Large intestine (tissue), 3 donors: ENCODE measurements around the gene ASS1. TPM values are rescaled to one million over a fixed set of nuclear protein-coding genes. Genes with fewer than 3 reads are reported as not detected.
A peak's percentile ranks its signal among the peaks of the same experiment; 100 is the strongest.

Experiments
- DNase-seq, 2 donors: peaks; one replicate each; pipeline versions ENCODE4 v3.0.0 to v3.0.0-alpha.2; 2013
- H3K27ac ChIP-seq: one replicate; pipeline ENCODE4 v1.5.1; 2013; ENCODE audit warnings: low read length
- H3K27me3 ChIP-seq: 2 replicates; pipeline ENCODE4 v1.6.1; 2013; ENCODE audit warnings: low read length; ENCODE audit not compliant: control insufficient read depth, insufficient read depth
- H3K36me3 ChIP-seq: 2 replicates; pipeline ENCODE4 v1.6.1; 2013; ENCODE audit warnings: low read length; ENCODE audit not compliant: control insufficient read depth, insufficient read depth
- H3K4me1 ChIP-seq: one replicate; pipeline ENCODE4 v1.6.1; 2013; ENCODE audit warnings: low read length; ENCODE audit not compliant: control insufficient read depth, insufficient read depth
- H3K4me3 ChIP-seq: one replicate; pipeline ENCODE4 v1.5.1; 2013; ENCODE audit warnings: low read length
- H3K9me3 ChIP-seq: one replicate; pipeline ENCODE4 v1.6.1; 2013; ENCODE audit warnings: mild to moderate bottlenecking, low read depth, low read length, moderate library complexity; ENCODE audit not compliant: control insufficient read depth
- WGBS: methylation state at CpG from one replicate; pipeline ENCODE4 v1.1.5; 2013; ENCODE audit warnings: low lambda C conversion rate; ENCODE audit not compliant: insufficient coverage; 5-methylcytosine and 5-hydroxymethylcytosine counted together
- polyA plus RNA-seq: library from polyadenylated mRNA; unstranded; fragments of 120-200 nt; gene quantifications from one replicate; pipeline ENCODE4 v1.2.1, GENCODE V29; 2013

Gene ASS1
- polyA plus RNA-seq, 1 donor, result 704 TPM

GRCh38 chr9:130402645-130403440 is 41.9 kb upstream of the ASS1 start:
- H3K36me3 ChIP-seq, result peaks cover 14% of the 10 kb centered on the region
- no peak for DNase-seq
- no peaks in the 10 kb centered on the region for H3K27me3 ChIP-seq
- no peak overlapping the region for H3K27ac ChIP-seq
- no peaks in the 10 kb centered on the region for H3K4me1 ChIP-seq
- WGBS, result no CpG with 5 or more reads among the region's 28 CpGs
- no peaks in the 10 kb centered on the region for H3K9me3 ChIP-seq
- no peak overlapping the region for H3K4me3 ChIP-seq

GRCh38 chr9:130405657-130406257 is 39.0 kb upstream of the ASS1 start:
- Histone ChIP-seq H3K4me1 (peaks cover 6% of the 10 kb centered on the region), H3K9me3 (peaks cover 2% of the 10 kb centered on the region), H3K27ac (no peak overlapping the region), H3K4me3 (no peak overlapping the region), H3K27me3 (no peaks in the 10 kb centered on the region), H3K36me3 (peaks cover 14% of the 10 kb centered on the region)
- DNase-seq, result no peak
- WGBS, result no CpG with 5 or more reads among the region's 22 CpGs

- Histone ChIP-seq H3K27me3 (no peaks in the 10 kb centered on the region), H3K27ac (no peak overlapping the region), H3K4me1 (peaks cover 12% of the 10 kb centered on the region), H3K9me3 (peaks cover 2% of the 10 kb centered on the region), H3K4me3 (no peak overlapping the region), H3K36me3 (peaks cover 14% of the 10 kb centered on the region)
- no CpG with 5 or more reads among the region's 10 CpGs for WGBS
- DNase-seq, result no peak
Observed at GRCh38 chr9:130406278-130406895, 38.4 kb upstream of the ASS1 start.

- Histone ChIP-seq H3K4me3 (no peak overlapping the region), H3K4me1 (peaks cover 17% of the 10 kb centered on the region), H3K27ac (no peak overlapping the region), H3K9me3 (peaks cover 2% of the 10 kb centered on the region), H3K36me3 (peaks cover 14% of the 10 kb centered on the region), H3K27me3 (no peaks in the 10 kb centered on the region)
- DNase-seq, result no peak
- no CpG with 5 or more reads among the region's 9 CpGs for WGBS
Observed at GRCh38 chr9:130407916-130408663, 36.7 kb upstream of the ASS1 start.

- Histone ChIP-seq H3K27me3 (no peaks in the 10 kb centered on the region), H3K4me3 (no peak overlapping the region), H3K36me3 (peaks cover 14% of the 10 kb centered on the region), H3K4me1 (peaks cover 17% of the 10 kb centered on the region), H3K27ac (no peak overlapping the region), H3K9me3 (peaks cover 2% of the 10 kb centered on the region)
- no peak for DNase-seq
- no CpG with 5 or more reads among the region's 9 CpGs for WGBS
Observed at GRCh38 chr9:130408669-130409068, 36.1 kb upstream of the ASS1 start.

- no CpG with 5 or more reads among the region's 4 CpGs for WGBS
- peaks cover 2% of the 10 kb centered on the region for H3K9me3 ChIP-seq
- peaks cover 11% of the 10 kb centered on the region for H3K36me3 ChIP-seq
Observed at GRCh38 chr9:130409246-130409645, 35.5 kb upstream of the ASS1 start.

GRCh38 chr9:130410443-130410842 is 34.3 kb upstream of the ASS1 start:
- H3K27ac ChIP-seq, result peak overlapping the region; percentile 47

More at GRCh38 chr9:130409246-130409645, 35.5 kb upstream of the ASS1 start:
- H3K27ac ChIP-seq, result no peak overlapping the region
- no peak for DNase-seq
- H3K4me3 ChIP-seq, result no peak overlapping the region
- peaks cover 20% of the 10 kb centered on the region for H3K4me1 ChIP-seq
- H3K27me3 ChIP-seq, result no peaks in the 10 kb centered on the region

GRCh38 chr9:130411566-130411915 is 33.2 kb upstream of the ASS1 start:
- H3K9me3 ChIP-seq, result peaks cover 2% of the 10 kb centered on the region
- peak overlapping the region; percentile 47 for H3K27ac ChIP-seq
- H3K4me1 ChIP-seq, result peaks cover 32% of the 10 kb centered on the region
- H3K36me3 ChIP-seq, result peaks cover 6% of the 10 kb centered on the region
- H3K27me3 ChIP-seq, result no peaks in the 10 kb centered on the region
- no CpG with 5 or more reads among the region's 3 CpGs for WGBS
- no peak overlapping the region for H3K4me3 ChIP-seq
- DNase-seq, result peak; percentile 32 to 64

More at GRCh38 chr9:130410443-130410842, 34.3 kb upstream of the ASS1 start:
- whole genome bisulfite sequencing, result no CpG with 5 or more reads among the region's 12 CpGs
- no peak for DNase-seq
- H3K9me3 ChIP-seq, result peaks cover 2% of the 10 kb centered on the region
- H3K4me1 ChIP-seq, result peaks cover 30% of the 10 kb centered on the region
- H3K4me3 ChIP-seq, result no peak overlapping the region
- H3K36me3 ChIP-seq, result peaks cover 10% of the 10 kb centered on the region
- no peaks in the 10 kb centered on the region for H3K27me3 ChIP-seq

GRCh38 chr9:130414081-130414731 is 30.6 kb upstream of the ASS1 start:
- no peak for DNase-seq
- Histone ChIP-seq H3K4me3 (no peak overlapping the region), H3K4me1 (peaks cover 32% of the 10 kb centered on the region), H3K36me3 (no peaks in the 10 kb centered on the region), H3K27ac (no peak overlapping the region), H3K27me3 (no peaks in the 10 kb centered on the region), H3K9me3 (peaks cover 3% of the 10 kb centered on the region)
- WGBS, result 100% methylated on average over 2 of the region's 12 CpGs
